Activated T-cell treated with anti-CD3 and anti-CD28 coated beads, Interleukin-2, amount 50 U/mL, for 1 hour (primary cell): Measurements from ENCODE around the gene RAB31.

Source experiments
- DNase-seq: peaks from one replicate; pipeline ENCODE4 v3.0.0-alpha.2; 2020

The RAB31 gene

DNA sequence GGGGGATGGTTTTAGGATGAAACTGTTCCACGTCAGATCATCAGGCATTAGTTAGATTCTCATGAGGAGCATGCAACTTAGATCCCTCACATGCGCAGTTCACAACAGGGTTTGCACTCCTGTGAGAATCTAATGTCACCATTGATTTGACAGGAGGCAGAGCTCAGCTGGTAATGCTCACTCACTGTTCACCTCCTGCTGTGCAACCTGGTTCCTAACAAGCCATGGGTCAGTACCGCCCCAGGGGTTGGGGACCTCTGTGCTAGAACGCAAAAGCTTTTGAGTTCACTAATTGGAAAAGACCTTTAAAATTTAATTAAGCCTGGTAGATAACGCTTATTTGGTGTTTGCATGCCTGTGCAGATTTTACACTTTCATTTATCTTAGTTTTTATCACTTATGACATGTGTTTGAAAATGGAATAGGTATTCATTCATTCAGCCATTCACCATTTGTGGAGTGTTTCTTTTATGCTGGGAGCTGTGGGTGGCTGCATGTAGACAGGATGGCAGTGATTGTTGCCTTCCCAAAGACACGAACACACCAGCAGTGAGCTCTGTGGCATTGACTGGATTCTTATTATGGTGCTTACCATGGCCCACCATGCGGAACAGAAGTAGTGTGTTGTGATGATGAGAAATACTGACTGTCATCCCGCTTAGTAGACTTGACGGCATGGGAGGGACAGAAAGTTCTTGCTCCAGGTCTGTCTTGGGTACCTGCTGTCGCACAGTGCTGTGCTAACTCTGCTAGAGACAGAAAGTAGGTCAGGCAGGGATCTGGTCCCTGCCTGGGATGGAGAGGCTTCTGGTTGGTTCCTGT lies 6.4 kb downstream of the RAB31 start:
- DNase-seq = no peak

DNA sequence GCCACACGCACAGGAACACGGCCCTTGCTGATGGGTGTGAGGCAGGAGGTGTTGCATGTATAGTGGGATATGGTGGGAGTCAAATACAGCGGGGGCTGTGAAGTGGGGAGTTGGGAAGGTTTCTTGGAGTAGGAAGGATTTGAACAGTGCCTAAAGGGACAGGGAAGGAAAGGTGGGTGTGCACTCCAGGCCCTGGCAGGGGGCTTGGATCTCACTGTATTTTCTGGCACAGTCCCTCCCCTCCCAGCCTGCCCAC lies 6.9 kb downstream of the RAB31 start:
- DNase-seq = no peak

DNA sequence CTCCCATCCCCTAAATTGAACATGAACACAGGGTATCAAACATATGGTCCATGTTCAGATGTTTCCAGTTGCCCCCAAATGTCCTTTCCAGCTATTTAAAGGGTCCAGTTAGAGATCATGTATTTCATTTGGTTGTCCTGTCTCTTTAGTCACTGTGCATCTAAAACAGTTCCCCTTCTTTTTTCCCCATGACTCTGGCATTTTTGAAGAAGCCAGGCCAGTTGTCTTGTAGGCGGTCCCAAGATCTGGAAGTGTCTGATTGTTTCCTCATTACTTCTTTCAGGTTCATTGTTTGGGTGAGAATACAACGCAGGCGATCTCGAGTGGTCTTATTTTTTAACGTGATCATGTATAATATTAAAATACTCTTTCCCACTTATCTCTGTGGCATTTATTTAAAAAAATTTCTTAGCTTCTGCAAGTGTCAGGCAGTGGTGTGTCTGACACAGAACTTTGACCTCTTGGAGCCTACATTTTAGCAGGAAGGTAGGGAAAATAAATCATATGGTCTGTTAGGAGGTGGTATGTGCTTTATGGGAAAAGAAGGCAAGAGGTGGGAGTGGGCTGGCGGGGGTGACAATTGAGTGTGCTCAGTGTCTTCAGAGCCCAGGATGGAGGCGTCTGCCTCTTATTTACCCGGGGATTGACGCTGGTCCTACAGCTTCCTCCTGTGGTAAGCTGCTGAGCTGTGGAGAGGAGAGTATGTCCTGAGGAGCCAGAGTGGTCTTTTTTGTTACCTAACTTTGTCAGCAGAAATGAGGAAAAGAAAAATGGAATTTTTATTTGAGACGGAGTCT lies 8.1 kb downstream of the RAB31 start:
- DNase-seq = no peak

DNA sequence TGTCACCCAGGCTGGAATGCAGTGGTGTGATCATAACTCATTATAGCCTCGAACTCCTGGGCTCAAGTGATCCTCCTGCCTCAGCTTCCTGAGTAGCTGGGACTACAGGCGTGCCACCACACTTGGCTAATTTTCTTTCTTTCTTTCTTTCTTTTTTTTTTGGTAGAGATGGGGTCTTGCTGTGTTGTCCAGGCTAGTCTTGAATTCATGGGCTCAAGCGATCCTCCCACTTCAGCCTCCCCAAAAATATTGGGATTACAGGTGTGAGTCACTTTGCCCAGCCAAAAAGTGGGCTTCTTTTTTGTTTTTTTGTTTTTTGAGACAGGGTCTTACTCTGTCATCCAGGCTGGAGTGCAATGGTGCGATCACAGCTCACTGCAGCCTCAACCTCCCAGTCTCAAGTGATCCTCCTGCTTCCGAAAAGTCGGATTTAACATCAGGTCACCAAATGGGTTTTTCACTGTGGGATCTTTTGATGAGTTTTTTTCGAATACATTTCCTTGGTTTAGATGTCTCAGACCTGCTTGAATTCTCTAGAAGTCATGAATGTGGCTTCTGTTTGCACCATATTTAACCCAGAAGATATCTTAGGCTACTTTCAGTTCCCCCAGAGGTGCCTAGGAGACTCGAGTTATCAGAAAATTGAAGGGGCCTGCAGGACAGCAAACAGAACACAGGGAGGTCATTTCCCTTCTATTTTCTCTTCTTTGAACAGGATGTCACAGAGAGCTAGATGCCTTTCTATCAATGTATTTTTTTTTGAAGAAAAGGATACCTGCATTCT lies 8.9 kb downstream of the RAB31 start:
- DNase-seq = no peak

- no peak for DNase-seq
Observed at GRCh38 chr18:9719421-9719981, 11.4 kb downstream of the RAB31 start.

DNA sequence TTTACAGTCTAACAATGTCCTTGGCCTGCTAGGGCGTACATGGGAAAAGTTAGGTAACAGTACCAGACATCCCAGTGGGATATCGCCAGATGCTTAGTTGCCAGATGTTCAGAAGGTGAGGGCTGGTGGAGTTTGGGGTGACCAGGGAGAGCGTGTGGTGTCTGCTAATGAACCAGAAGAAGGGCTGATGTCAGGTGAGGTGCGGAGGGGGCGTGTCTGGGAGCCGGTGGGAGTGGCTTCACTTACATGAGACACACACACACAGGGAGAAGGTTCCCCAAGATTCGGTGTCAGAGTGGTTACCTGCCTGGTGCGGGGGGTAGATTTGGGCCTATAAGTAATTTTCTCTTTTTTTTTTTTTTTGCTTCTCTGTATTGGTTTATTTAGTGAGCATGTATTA lies 12.2 kb downstream of the RAB31 start:
- no peak for DNase-seq

DNA sequence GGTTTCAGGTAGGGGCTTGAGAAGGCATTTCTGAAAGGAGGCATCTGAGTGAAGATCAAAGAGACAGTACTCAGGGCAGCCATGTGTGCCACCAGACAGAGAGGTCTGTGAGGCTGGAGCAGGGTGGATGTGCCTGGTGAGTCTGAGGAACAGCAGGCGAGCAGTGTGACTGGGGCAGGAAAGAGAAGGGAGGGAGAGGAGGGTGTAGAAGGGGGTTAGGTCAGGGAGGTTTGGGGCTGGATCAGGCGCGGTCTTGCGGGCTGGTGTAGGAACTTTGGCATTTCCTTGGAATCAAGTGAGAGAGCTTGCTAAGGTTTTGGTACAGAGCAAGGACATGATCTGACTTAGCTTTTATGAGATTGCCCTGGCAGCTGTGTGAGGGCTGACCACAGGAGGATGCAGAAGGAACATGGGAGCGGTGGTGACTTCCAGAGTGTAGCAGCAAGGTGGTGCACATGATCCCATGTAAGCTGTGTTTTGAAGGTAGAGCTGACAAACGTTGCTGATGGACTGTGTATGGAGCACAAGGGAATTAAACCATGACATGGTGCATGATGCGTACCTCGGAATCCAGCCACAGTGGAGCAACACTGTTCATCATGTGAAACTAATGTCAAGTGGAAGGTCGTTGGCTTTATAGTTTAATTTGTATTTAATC lies 13.9 kb downstream of the RAB31 start:
- DNase-seq = no peak

GRCh38 chr18:9722691-9723090 lies 14.6 kb downstream of the RAB31 start:
- no peak for DNase-seq

DNA sequence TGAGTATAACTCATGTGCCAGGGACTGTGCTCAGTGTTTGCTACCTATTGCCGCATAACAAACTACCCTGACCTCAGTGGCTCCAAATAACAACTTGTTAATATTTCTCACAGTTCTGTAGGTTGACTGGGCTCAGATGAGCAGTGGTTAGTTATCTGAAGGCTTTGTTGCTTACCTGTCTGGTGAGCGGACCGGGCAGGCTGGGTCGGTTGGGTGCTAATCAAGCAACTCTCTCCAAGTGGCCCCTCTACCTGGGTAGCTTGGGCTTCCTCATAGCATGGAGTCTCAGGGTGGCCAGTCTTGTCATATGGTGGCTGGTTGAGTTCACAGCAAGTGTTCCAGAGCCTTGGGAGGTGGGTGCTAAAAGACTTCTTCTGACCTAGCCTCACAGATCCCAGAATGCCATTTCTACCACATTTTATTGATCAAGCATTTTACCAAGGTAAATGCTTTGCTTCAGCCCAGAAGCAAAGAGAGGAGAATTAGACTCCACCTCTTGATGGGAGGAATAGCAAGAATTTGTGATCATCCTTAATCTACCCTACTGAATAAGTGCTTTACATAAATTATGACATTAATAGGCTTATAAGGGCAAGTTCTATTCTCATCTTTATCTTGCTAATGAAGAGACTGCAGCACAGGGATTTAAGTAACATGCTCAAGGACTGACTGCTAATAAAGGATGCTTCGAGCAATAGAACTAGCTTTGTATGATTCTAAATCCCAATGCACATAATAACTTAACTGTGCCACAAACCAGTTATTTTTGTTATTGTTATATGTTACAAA lies 16.9 kb downstream of the RAB31 start:
- no peak for DNase-seq

DNA sequence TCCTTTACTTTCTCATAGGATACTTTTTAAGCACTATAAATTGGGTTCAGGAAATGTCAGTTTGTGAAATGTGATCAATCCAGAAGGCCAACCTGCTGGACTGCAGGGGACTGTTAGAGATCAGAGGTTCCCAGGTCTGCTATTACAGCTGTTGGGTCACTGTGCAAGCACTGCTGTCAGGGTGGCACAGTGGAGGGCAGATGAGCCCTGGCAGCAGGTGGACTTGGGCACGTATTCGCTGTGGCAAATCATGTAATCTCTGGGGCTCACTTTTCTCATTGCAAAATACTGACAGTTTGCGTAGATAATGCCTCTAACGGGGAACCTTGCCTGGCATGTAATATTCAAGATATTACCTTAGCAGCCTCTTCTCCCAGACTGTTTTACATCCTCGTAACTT lies 18.1 kb downstream of the RAB31 start:
- no peak for DNase-seq

DNA sequence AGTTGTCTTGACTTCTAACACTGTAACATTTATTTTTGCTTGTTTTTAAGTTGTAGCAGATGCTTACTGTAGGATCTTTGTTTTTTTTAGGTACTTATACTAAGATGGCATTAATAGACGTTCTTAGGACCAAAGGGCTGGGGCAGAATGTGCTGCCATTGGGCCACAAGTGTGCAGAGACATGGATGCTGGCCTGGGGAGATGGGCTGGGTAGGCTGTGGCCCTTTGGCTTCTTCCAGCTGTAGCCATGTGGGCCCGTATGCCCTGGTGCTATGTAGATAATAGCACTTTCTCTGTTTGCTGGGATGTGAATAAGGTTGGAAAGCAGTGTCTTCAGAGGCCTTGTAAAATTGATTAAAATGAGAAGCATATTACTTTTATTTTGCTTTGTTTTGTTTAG lies 18.8 kb downstream of the RAB31 start:
- no peak for DNase-seq

DNA sequence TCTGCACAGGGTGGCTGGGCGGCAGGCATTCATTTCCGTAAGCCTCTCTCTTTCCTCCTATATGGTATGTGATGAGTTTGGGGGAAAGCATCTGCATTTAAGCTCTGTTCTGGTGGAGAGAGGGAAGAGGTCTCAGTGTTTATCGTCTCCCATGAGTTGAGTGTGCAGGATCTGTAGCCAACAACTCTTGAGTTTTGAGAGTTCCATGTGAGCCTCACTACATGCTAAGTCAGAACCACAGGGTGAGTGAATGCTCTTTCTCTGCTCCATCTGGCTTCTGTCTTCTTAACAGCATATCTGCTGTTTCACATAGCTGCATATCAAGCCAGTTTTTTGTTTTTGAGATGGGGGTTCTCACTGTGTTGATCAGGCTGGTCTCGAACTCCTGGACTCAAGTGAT lies 22.7 kb downstream of the RAB31 start:
- no peak for DNase-seq

GRCh38 chr18:9731380-9731779 lies 23.3 kb downstream of the RAB31 start:
- no peak for DNase-seq

GRCh38 chr18:9732031-9732430 lies 23.9 kb downstream of the RAB31 start:
- no peak for DNase-seq

DNA sequence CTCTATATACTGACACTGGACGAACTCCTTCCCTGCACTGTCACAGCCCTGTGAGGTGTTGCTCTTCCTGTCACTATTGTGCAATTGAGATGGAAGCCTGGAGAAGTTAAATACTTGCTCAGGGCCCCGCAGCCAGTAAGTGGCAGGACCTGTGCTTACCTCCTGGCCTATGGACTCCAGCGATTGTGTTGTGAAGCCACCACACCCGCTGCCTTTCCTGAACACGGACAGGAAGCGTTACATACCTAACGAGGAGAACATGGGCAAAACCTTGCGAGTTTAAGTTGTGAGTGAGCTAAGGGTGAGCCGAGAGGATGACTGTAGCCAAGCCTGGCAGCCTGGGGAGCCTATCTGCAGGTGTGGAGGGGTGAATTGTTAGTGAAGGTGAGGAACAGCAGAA lies 26.1 kb downstream of the RAB31 start:
- DNase-seq = no peak

GRCh38 chr18:9735238-9735637 lies 27.1 kb downstream of the RAB31 start:
- DNase-seq = no peak

DNA sequence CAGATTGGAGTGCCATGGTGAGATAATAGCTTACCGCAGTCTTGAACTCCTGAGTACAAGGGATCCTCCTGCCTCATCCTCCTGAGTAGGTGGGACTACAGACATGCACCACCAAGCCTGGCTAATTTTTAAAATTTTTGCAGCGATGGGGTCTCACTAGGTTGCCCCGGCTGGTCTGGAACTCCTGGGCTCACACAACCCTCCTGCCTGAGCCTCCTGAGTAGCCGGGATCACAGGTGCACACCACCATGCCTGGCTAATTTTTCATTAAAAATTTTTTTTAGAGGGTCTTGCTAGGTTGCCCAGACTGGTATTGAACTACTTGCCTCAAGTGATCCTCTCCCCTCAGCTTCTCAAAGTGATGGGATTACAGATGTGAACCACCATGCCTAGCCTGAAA lies 27.8 kb downstream of the RAB31 start:
- no peak for DNase-seq

- no peak for DNase-seq
Observed at GRCh38 chr18:9736286-9736835, 28.3 kb downstream of the RAB31 start.

GRCh38 chr18:9737006-9737405 lies 28.9 kb downstream of the RAB31 start:
- no peak for DNase-seq

- no peak for DNase-seq
Observed at GRCh38 chr18:9737472-9738121, 29.5 kb downstream of the RAB31 start.

- DNase-seq = no peak
Observed at GRCh38 chr18:9738266-9738969, 30.3 kb downstream of the RAB31 start.
